GM12875 (cell line): ENCODE results near the gene NPB.

Experiments used
- H3K4me3 ChIP-seq: one replicate; pipeline ENCODE4 v1.5.1; 2011; ENCODE audit warnings: low read depth, low read length, control low read depth
- CTCF ChIP-seq: IDR thresholded peaks from 2 replicates; pipeline ENCODE4 v1.5.1; 2011; ENCODE audit warnings: low read depth, mild to moderate bottlenecking, control low read depth, inconsistent platforms, low read length, moderate library complexity, borderline replicate concordance; ENCODE audit not compliant: insufficient read depth

The NPB gene

GRCh38 chr17:81911277-81911961 is 9.4 kb downstream of the NPB start, which contains the start of gene PCYT2:
Gene PCYT2, minus strand, starts transcription at chr17:81911399. Its CDS starts 44 bp downstream, at chr17:81911355.
- H3K4me3 ChIP-seq: peak within 1 kb of the TSS; percentile 74
- TF ChIP-seq CTCF: no peak

- H3K4me3 ChIP-seq: no peak overlapping the region
- TF ChIP-seq CTCF: no peak
Observed at GRCh38 chr17:81911969-81912368, 9.9 kb downstream of the NPB start.

DNA sequence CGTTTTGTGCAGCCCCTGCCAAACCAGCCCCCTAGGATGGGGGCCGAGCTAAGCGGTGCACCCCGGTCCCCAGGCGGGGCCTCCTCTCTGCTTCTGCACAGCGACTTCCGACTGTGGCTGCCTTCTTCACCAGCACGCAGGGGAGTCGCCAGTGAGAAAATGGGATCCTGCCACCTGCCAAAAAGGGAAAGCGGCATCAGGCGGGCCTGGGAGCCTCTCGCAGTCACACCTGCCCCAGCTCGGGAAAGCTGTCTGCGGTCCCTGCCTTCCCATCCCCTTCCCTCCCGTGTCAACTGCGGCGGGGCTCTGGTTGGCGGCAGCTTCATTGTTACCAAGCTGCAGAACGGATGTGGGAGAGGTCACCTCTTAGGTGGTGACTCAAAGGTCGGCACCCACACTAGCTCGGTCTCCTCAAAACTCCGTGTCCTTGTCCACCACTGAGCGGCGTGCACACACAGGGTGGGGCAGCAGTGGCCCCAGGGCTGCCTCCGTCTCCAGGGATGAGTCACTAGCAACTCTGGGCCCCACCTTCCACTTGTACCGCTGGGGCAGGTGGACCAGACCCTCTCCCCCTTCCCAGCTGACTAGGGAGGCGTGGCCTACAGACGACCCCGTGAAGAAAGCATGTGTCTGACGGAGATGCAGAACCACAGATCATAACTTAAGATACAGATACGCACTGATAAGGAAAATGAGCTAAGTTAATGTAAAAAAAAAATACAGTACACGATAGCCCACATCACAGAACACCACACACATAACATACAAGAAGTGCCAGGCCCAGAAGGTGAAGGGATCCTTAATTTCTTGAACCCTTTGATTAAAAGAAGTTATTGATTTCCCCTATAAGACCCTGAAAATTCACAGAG is 10.6 kb downstream of the NPB start:
- no peak for TF ChIP-seq CTCF
- no peak overlapping the region for H3K4me3 ChIP-seq

DNA sequence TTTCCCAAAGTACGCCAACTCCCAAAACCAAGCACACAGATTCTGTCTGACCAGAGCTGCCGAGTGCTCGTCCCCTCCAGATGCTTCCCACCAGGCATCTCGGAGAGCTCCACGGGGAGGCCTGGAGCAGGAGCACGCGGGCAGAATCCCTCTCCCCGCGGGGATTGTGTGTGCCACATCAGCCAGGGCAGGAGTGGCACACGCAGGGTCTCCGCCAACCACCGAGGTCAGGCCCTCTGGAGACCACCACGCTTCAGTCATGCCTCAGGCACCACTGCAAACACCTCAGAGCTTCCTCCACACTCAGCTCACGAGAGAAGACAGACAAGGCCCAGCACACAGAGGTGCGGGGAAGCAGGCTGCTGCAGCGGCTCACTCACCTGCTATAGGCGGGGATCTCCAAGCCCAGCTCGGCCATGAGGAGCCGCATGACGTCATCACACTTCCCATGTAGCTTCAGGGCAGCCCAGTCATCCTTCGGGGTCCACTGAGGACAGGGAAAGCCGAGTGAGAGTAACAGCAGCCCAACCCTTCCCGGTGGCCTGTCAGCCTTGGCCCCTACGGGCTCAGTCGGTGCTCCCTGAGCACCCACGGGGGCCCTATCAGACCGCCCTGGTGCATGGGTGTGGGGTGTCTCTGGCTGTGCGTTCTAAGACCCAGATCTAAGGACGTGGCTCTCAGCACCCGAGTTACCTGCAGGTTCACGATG is 11.5 kb downstream of the NPB start:
- TF ChIP-seq CTCF: no peak
- no peak overlapping the region for H3K4me3 ChIP-seq

DNA sequence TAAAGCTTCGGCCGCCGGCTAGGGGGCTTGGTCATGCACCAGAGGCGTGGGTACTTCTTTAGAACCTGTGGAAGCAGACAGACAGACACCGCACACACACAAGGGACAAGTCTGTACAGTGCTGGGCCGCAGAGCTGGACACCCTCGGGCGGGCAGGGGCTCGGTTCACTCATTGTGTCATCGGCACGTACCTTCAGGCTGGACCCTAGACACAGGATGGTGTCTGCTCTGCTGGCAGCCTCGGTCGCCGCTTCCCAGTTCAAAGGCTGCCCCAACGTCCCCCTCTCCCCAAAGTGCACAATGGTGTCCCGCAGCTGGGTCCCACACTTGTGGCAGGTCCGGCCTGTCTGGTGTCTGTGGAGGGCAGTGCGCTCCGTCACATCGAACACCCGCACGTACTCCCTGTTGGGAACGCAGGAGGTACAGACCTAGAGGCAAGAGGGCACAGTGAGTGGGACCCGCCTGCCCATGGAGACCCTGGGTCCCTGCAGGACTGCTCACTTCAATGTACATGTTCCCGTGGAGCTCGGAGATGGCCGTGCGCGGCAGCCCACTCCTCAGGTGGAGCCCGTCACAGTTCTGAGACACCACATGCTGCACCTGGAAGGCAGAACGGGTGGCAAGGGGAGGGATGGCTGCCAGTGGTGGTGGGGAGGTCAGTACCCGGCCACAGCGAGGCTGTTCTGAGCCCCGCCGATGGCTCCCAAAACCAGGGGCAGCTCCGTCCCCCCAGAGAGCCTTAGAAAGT is 12.2 kb downstream of the NPB start:
- no peak for TF ChIP-seq CTCF
- no peak overlapping the region for H3K4me3 ChIP-seq

GRCh38 chr17:81915331-81915730 is 13.3 kb downstream of the NPB start:
- no peak for TF ChIP-seq CTCF
- no peak overlapping the region for H3K4me3 ChIP-seq
